OCI-LY3 (cell line): ENCODE data around the gene ACTL6B.
"Not testable (repeated sequence)": the region's sequence is repeated elsewhere in the genome, so short reads cannot be mapped to it uniquely, and the experiment has no call there.

Experiments used
- H2AFZ ChIP-seq: fragments of 200-600, 300-600 bp; shearing (Covaris generic); 2 replicates; pipeline ENCODE4 v1.6.0; 2014; ENCODE audit warnings: antibody characterized with exemption, low read depth, low read length
- H3K27ac ChIP-seq: fragments of 200-600, 300-600 bp; sonication (generic); 2 replicates; pipeline ENCODE4 v1.5.1; 2014; ENCODE audit warnings: mild to moderate bottlenecking, low read length, moderate library complexity, mixed read lengths
- H3K27me3 ChIP-seq: fragments of 200-600, 300-600 bp; sonication (generic); 2 replicates; pipeline ENCODE4 v1.6.1; 2014; ENCODE audit warnings: low read depth, low read length, mixed read lengths
- H3K36me3 ChIP-seq: fragments of 200-600, 300-600 bp; sonication (generic); replicated peaks from 2 replicates; pipeline ENCODE3; 2014; ENCODE audit warnings: low read depth, low read length, mixed read lengths
- H3K4me1 ChIP-seq: fragments of 300-600, 200-600 bp; sonication (generic); 2 replicates; pipeline ENCODE4 v1.6.1; 2014; ENCODE audit warnings: low read length, mixed read lengths
- H3K4me2 ChIP-seq: fragments of 200-600, 300-600 bp; sonication (generic); 2 replicates; pipeline ENCODE4 v1.6.1; 2014; ENCODE audit warnings: low read length, mixed read lengths
- H3K4me3 ChIP-seq: fragments of 300-600, 200-600 bp; sonication (generic); 2 replicates; pipeline ENCODE4 v1.5.1; 2014; ENCODE audit warnings: antibody characterized with exemption, mild to moderate bottlenecking, low read length, moderate library complexity
- H3K79me2 ChIP-seq: fragments of 300-600, 200-600 bp; shearing (Covaris generic); 2 replicates; pipeline ENCODE4 v1.6.1; 2014; ENCODE audit warnings: mild to moderate bottlenecking, low read length, mixed read lengths
- H3K9ac ChIP-seq: fragments of 300-600, 200-600 bp; shearing (Covaris generic); 2 replicates; pipeline ENCODE4 v1.6.0; 2014; ENCODE audit warnings: mild to moderate bottlenecking, low read length, moderate library complexity
- H3K9me3 ChIP-seq: fragments of 200-600, 300-600 bp; shearing (Covaris generic); 2 replicates; pipeline ENCODE4 v1.6.1; 2014; ENCODE audit warnings: low read length, mixed read lengths; ENCODE audit not compliant: insufficient read depth
- H4K20me1 ChIP-seq: fragments of 200-600, 300-600 bp; sonication (generic); 2 replicates; pipeline ENCODE4 v1.6.1; 2016; ENCODE audit warnings: low read length, mixed read lengths; ENCODE audit not compliant: insufficient read depth
- EZH2phosphoT487 ChIP-seq: fragments of 200-600 bp; shearing (Covaris generic); IDR thresholded peaks from 2 replicates; pipeline ENCODE4 v1.6.1; 2018; ENCODE audit warnings: antibody characterized with exemption, mixed run types, low read depth
- TF ChIP-seq, protein P1 (sequence below): fragments of 200-600, 300-600 bp; sonication (generic); IDR thresholded peaks from 2 replicates; pipeline ENCODE4 v1.5.1; 2014; ENCODE audit warnings: antibody characterized with exemption, low read length, low read depth

The ACTL6B gene

GRCh38 chr7:100673302-100673941 lies 17.2 kb upstream of the ACTL6B start, which contains the start of gene GNB2:
Gene GNB2 (plus strand): TSS chr7:100673740. CDS start chr7:100676266, 2,526 bp downstream.
- no peak within 1 kb of the TSS; the same call in 1 of the 2 replicates for H2AFZ ChIP-seq
- H3K27ac ChIP-seq = peak within 1 kb of the TSS; percentile 84
- H4K20me1 ChIP-seq = peaks cover 9% of the 10 kb centered on the region; the same call in 1 of the 2 replicates
- H3K4me3 ChIP-seq = peak within 1 kb of the TSS; percentile 78
- TF ChIP-seq, protein P1, sequence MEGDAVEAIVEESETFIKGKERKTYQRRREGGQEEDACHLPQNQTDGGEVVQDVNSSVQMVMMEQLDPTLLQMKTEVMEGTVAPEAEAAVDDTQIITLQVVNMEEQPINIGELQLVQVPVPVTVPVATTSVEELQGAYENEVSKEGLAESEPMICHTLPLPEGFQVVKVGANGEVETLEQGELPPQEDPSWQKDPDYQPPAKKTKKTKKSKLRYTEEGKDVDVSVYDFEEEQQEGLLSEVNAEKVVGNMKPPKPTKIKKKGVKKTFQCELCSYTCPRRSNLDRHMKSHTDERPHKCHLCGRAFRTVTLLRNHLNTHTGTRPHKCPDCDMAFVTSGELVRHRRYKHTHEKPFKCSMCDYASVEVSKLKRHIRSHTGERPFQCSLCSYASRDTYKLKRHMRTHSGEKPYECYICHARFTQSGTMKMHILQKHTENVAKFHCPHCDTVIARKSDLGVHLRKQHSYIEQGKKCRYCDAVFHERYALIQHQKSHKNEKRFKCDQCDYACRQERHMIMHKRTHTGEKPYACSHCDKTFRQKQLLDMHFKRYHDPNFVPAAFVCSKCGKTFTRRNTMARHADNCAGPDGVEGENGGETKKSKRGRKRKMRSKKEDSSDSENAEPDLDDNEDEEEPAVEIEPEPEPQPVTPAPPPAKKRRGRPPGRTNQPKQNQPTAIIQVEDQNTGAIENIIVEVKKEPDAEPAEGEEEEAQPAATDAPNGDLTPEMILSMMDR = no peak
- H3K9ac ChIP-seq = peak within 1 kb of the TSS; percentile 82
- H3K9me3 ChIP-seq = no peaks in the 10 kb centered on the region
- no peaks in the 10 kb centered on the region for H3K4me1 ChIP-seq
- H3K27me3 ChIP-seq = no peaks in the 10 kb centered on the region; the same call in 1 of the 2 replicates
- H3K79me2 ChIP-seq = peaks cover 27% of the 10 kb centered on the region
- peak within 1 kb of the TSS; percentile 69 for H3K4me2 ChIP-seq
- peaks cover 12% of the 10 kb centered on the region for H3K36me3 ChIP-seq

DNA sequence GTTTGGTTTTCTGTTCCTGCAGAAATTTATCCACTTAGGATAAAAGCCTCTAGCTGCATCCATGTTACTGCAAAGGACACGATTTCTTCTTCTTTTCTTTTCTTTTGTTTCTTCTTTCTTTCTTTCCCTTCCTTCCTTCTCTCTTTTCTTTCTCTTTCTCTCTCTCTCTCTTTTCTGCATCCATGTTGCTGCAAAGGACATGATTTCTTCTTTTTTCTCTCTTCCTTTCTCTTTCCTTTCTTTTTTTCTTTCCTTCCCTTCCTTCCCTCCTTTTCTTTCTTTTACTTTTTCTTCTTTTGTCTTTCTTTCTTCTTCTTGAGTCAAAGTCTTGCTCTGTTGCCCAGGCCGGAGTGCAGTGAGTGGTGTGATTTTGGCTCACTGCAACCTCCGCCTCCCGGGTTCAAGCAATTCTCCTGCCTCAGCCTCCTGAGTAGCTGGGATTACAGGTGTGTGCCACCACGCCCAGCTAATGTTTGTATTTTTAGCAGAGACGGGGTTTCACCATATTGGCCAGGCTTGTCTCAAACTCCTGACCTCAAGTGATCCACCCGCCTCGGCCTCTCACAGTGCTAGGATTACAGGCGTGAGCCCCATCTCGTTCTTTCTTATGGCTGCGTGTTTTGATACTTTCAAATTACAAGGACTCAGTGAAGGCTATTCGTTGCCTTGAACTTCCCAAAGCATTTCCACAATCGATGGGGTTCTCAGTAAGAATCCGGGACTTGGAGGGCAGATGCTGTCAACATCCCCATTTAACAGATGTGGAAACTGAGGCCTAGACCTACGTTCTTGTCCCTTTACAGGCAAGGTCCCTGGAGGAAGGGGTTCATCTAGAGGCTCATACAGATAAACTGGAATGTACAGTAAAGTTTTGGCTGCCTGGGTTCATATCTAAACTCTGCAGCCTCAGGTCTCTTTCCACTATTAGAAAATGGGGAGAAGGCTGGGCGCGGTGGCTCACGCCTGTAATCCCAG lies 15.4 kb upstream of the ACTL6B start:
- no peak overlapping the region for H2AFZ ChIP-seq

DNA sequence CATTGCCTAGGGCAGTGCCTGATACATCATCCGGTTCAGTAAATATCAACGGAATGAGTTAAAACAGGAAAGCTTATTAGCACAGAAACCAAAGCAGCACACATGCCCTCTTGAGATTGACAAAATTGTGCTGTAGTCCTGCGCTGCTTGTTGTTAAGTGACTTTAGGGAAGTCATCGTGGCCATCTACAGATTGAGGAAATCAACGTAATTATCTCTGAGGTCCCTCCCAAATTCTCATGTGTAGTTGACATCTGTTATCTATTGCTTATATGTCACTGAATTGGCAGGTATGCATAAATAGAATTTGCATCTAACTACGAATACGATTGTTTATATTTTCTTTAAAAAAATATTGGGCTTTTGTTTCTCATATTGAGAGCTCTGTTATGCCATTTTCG lies 13.8 kb upstream of the ACTL6B start:
- H3K4me2 ChIP-seq = no peak overlapping the region
- no peaks in the 10 kb centered on the region for H3K9me3 ChIP-seq
- no peak overlapping the region for H3K27ac ChIP-seq
- H3K4me1 ChIP-seq = no peaks in the 10 kb centered on the region
- no peak overlapping the region for H3K4me3 ChIP-seq
- no peaks in the 10 kb centered on the region; the same call in 1 of the 2 replicates for H3K27me3 ChIP-seq
- H3K36me3 ChIP-seq = no peaks in the 10 kb centered on the region
- no peak for TF ChIP-seq EZH2phosphoT487
- TF ChIP-seq, protein P1 = no peak
- H3K9ac ChIP-seq = no peak overlapping the region
- peaks cover 14% of the 10 kb centered on the region for H3K79me2 ChIP-seq
- H2AFZ ChIP-seq = no peak overlapping the region
- no peaks in the 10 kb centered on the region for H4K20me1 ChIP-seq

More for the DNA sequence above, 15.4 kb upstream of the ACTL6B start:
- no peak overlapping the region for H3K27ac ChIP-seq
- H3K9me3 ChIP-seq = no peaks in the 10 kb centered on the region
- peaks cover 4% of the 10 kb centered on the region for H3K36me3 ChIP-seq
- peaks cover 7% of the 10 kb centered on the region; the same call in 1 of the 2 replicates for H4K20me1 ChIP-seq
- H3K79me2 ChIP-seq = peaks cover 25% of the 10 kb centered on the region
- H3K4me1 ChIP-seq = no peaks in the 10 kb centered on the region
- H3K4me2 ChIP-seq = no peak overlapping the region
- no peak overlapping the region for H3K4me3 ChIP-seq
- no peaks in the 10 kb centered on the region; the same call in 1 of the 2 replicates for H3K27me3 ChIP-seq
- H3K9ac ChIP-seq = no peak overlapping the region
- TF ChIP-seq, protein P1 = no peak
- TF ChIP-seq EZH2phosphoT487 = no peak

- not testable (repeated sequence) for H3K4me3 ChIP-seq, H3K9me3 ChIP-seq, H3K27ac ChIP-seq, H3K4me1 ChIP-seq, H4K20me1 ChIP-seq, H3K27me3 ChIP-seq, H3K36me3 ChIP-seq, H3K4me2 ChIP-seq, H3K79me2 ChIP-seq, H2AFZ ChIP-seq, H3K9ac ChIP-seq
Measured at GRCh38 chr7:100669106-100669505, 12.9 kb upstream of the ACTL6B start.
